DLD1 (cell line): ENCODE data around the gene COX7A2.

Experiments used
- in situ Hi-C: cut with HindIII; loops from 2 replicates; pipeline ENCODE4 v1.10.0; 2017; ENCODE audit warnings: low sequenced_read_pairs

Gene COX7A2

GRCh38 chr6:75201901-75202672, 41.5 kb downstream of the COX7A2 start:
- in situ Hi-C loops: no loop called here

- in situ Hi-C loops: no loop called here
These were observed 42.6 kb downstream of the COX7A2 start for GRCh38 chr6:75201021-75201420.

- in situ Hi-C loops: no loop called here
These were observed 43.7 kb downstream of the COX7A2 start for GRCh38 chr6:75199889-75200288.

GRCh38 chr6:75196081-75196687, 47.4 kb downstream of the COX7A2 start:
- in situ Hi-C loops: no loop called here

DNA sequence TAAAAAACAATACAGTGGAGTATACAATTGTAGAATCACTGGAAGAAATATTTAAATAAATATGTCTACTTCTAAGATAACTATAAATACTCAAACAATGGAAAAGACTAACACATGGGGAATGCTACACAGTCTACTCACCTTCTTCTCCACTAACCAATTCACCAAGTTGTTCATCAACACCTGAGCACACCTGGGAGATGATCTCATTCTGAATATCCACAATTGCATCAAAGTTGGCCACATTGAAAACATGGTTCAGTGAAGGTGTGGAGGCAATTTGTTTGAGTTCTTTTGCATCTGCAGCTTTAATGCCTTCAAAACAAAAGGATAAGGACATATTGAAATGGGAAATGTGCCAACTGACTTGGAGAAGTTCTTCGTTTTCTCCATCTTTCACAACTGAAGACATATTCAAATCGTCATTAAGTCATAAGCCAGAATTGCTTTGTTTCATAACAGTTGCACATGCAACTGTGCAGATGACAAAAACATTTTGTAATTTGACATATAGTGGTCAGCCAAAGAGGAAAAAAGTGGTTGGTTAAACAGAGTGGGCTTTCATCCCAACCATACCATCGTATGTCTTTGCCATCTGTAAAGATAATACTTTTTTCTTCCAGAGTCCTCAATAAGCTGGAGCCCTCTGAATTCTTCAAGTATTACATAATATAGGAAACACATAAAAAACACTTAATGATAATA, 55.2 kb downstream of the COX7A2 start:
- in situ Hi-C loops: no loop called here
